Ovary (tissue), 9 donors: Measurements from ENCODE around the gene PIK3R5. TPM values are rescaled to one million over a fixed set of nuclear protein-coding genes. Genes with fewer than 3 reads are reported as not detected.

ENCODE experiments used
- DNase-seq, 5 donors: peaks; one replicate each; pipeline ENCODE4 v3.0.0-alpha.2; 2019 to 2020
- H3K27ac ChIP-seq, 2 donors: fragments of 200-600 bp; one replicate each; pipeline versions ENCODE4 v1.5.1 to v1.8.0; 2019 to 2022
- H3K27me3 ChIP-seq: fragments of 200-600 bp; one replicate; pipeline ENCODE4 v1.8.0; 2022
- H3K36me3 ChIP-seq: fragments of 200-600 bp; sonication (generic); one replicate; pipeline ENCODE4 v1.5.1; 2019
- H3K4me1 ChIP-seq: one replicate; pipeline ENCODE4 v1.8.1; 2013; ENCODE audit warnings: mild to moderate bottlenecking, moderate library complexity; ENCODE audit not compliant: insufficient read depth
- H3K4me3 ChIP-seq: fragments of 200-600 bp; sonication (generic); one replicate; pipeline ENCODE4 v1.5.1; 2017
- H3K9me3 ChIP-seq, 2 donors: fragments of 200-600 bp in 1 of 2; sonication (generic) in 1 of 2; one replicate each; pipeline versions ENCODE4 v1.5.1 to v1.8.1; 2013 to 2019; ENCODE audit warnings: mild to moderate bottlenecking in 1 of 2, moderate library complexity in 1 of 2
- EP300 ChIP-seq: sonication (generic); formaldehyde crosslinking; IDR thresholded peaks from one replicate; pipeline ENCODE4 v1.6.1; 2017; ENCODE audit warnings: antibody characterized with exemption
- POLR2A ChIP-seq: fragments of 450-650 bp; IDR thresholded peaks from one replicate; pipeline ENCODE4 v1.6.1; 2017; ENCODE audit warnings: antibody characterized with exemption, mild to moderate bottlenecking, moderate library complexity
- WGBS, 3 donors: extraction: QIAGEN DNeasy Blood & Tissue Kit in 1 of 3; methylation state at CpG; one replicate each; pipeline versions ENCODE4 v1.1.5 to v1.1.7; 2013 to 2017; 5-methylcytosine and 5-hydroxymethylcytosine counted together
- intact Hi-C, 4 donors: fragments of 100-400 bp; cut with DNase I; formaldehyde crosslinking; loops; one replicate each; pipeline versions ENCODE4 v1.11.0 to v1.15.1; 2022 to 2023
- polyA plus RNA-seq, 2 donors: library from polyadenylated mRNA; stranded (reverse); fragments of 200-250 nt in 1 of 2; fragments of 350-450 nt in 1 of 2; fragmentation: Illumina TruSeq in 1 of 2; extraction: RNeasy Lipid Tissue Mini Kit (QIAGEN cat#74804) in 1 of 2; gene quantifications; one replicate each; pipeline ENCODE4 v1.2.3, GENCODE V29; 2013 to 2014
- total RNA-seq, 7 donors: library from RNA; depleted of rRNA in 2 of 7; stranded (reverse); fragments of >200 nt in 2 of 7; fragmentation: NEBNext Ultra II Directional in 3 of 7; extraction: Animal tissue kit (Norgen Biotek cat#: 25700) in 3 of 7; gene quantifications; one replicate each; pipeline versions ENCODE4 v1.1.0 to v1.2.4, GENCODE V29; 2016 to 2023
- TF ChIP-seq, protein P1 (sequence below), 3 donors: fragments of 450-650 bp in 2 of 3; fragments of 200-600 bp in 1 of 3; IDR thresholded peaks; one replicate each; pipeline versions ENCODE4 v1.5.1 to v1.8.0; 2016 to 2022; ENCODE audit warnings: antibody characterized with exemption in 3 of 3, mild to moderate bottlenecking in 1 of 3
- donor health status: DM: no; HTN: no; CAD: no; lungs with moderate emphysema.
- donor health status: DM: no; HTN: no; CAD: no.
- donor health status: Bipolar disorder and iron deficiency.
- donor health status: DM: yes; HTN: yes; CAD: no.
- donor health status: DM: no; HTN: no; CAD: no.
- donor health status: DM: yes; HTN: yes; CAD: no.

The PIK3R5 gene
- total and polyA plus RNA-seq, 9 donors = 0.86 to 8.9 (median 3.7) TPM

DNA sequence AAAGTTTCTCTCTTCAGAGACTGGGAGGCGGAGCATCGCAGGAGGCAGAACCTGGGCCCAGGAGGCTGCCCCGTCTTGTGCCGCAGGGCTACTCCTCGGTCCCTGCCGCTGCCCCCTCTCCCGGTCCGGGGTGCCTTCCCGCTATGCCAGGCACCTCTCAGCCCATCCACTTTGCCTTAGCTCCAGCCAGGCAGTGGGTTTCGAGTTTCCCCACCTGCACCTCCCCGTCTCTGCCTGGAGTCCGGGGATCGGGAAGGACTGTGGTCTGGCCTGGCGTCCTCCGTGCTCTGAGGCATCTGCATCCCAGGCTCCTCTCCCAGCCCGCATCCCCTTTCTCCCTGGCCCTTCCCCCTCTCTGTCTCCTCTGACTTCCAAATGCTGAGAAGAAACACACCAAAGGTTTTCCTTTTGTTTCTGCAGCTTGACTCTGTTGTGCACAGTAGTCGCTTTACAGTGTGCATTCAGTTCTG lies 71.3 kb downstream of the PIK3R5 start:
- 60 to 64% (median 62%) methylated on average over 17 of the region's 17 CpGs for WGBS, 3 donors
- H3K27me3 ChIP-seq = no peaks in the 10 kb centered on the region
- no peak overlapping the region for H3K4me3 ChIP-seq
- H3K9me3 ChIP-seq = no peaks in the 10 kb centered on the region
- no peaks in the 10 kb centered on the region for H3K4me1 ChIP-seq
- no peak overlapping the region for H3K27ac ChIP-seq
- H3K36me3 ChIP-seq = no peaks in the 10 kb centered on the region
- intact Hi-C loops = no loop called here
- DNase-seq = peak in 1 of 5 donors; percentile 13
- TF ChIP-seq, protein P1, sequence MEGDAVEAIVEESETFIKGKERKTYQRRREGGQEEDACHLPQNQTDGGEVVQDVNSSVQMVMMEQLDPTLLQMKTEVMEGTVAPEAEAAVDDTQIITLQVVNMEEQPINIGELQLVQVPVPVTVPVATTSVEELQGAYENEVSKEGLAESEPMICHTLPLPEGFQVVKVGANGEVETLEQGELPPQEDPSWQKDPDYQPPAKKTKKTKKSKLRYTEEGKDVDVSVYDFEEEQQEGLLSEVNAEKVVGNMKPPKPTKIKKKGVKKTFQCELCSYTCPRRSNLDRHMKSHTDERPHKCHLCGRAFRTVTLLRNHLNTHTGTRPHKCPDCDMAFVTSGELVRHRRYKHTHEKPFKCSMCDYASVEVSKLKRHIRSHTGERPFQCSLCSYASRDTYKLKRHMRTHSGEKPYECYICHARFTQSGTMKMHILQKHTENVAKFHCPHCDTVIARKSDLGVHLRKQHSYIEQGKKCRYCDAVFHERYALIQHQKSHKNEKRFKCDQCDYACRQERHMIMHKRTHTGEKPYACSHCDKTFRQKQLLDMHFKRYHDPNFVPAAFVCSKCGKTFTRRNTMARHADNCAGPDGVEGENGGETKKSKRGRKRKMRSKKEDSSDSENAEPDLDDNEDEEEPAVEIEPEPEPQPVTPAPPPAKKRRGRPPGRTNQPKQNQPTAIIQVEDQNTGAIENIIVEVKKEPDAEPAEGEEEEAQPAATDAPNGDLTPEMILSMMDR (IDR thresholded peaks at IDR 0.05) = no peak
- TF ChIP-seq POLR2A (no peak), EP300 (no peak)

DNA sequence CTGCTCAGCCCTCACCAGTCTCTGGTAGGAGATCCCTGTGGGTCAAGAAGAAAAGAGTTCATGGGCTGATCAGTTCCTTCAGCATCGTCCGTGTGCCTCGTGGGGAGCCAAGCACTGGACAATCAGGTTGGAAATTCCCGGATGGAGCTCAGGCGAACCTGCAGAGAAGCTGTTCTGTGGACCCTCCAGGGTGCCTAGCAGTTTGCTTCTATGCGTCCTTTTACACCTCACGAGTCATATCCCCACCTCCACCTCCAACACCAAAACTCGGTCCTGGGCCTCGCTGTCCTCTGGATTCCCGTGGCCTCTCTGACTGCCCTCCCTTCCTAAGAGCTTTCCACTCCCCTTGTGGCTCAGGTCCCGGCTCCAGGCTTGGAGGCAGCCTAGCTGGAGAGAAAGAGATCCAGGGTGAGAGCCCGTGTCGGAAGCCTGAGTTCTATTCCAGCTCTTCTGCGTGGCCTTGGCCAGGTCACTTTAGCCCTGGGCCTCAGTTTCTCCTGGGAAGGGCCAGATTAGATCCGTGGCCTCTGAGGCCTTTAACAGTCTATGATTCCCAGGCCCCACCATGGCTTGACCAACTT lies 71.8 kb downstream of the PIK3R5 start:
- 82 to 89% (median 86%) methylated on average over 15 of the region's 15 CpGs for WGBS, 3 donors
- no peak for TF ChIP-seq POLR2A
- TF ChIP-seq EP300 = no peak
- Histone ChIP-seq H3K27me3 (no peaks in the 10 kb centered on the region), H3K9me3 (no peaks in the 10 kb centered on the region), H3K4me1 (no peaks in the 10 kb centered on the region), H3K4me3 (no peak overlapping the region), H3K36me3 (no peaks in the 10 kb centered on the region), H3K27ac (no peak overlapping the region)
- intact Hi-C loops = no loop called here
- DNase-seq = peak in 1 of 5 donors; percentile 19

DNA sequence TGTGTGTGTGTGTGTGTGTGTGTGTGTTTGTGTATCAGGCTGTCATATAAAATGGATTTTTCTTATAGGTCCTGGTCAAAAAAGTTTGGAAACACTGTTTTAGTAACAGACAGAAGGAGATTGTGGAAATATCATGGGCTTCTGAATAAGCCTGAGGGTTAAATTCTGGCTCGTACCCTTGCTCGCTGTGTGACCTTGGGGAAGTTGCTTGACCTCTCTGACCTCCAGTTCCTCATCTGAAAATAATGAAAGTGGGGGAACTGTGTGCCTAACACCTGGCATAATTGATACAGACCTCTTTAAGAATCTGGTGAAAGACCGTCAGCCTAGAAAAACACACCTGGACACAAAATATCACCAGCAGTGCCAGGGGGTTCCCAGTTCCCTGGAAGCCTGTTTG lies 72.4 kb downstream of the PIK3R5 start:
- intact Hi-C loops = no loop called here
- Histone ChIP-seq H3K9me3 (no peaks in the 10 kb centered on the region), H3K27me3 (no peaks in the 10 kb centered on the region), H3K4me1 (no peaks in the 10 kb centered on the region), H3K36me3 (no peaks in the 10 kb centered on the region), H3K27ac (no peak overlapping the region), H3K4me3 (no peak overlapping the region)
- no peak for TF ChIP-seq EP300
- TF ChIP-seq POLR2A = no peak
- TF ChIP-seq, protein P1 (IDR thresholded peaks at IDR 0.05) = no peak
- DNase-seq = no peak
- WGBS, 3 donors = 57 to 76% (median 74%) methylated on average over 3 of the region's 3 CpGs

DNA sequence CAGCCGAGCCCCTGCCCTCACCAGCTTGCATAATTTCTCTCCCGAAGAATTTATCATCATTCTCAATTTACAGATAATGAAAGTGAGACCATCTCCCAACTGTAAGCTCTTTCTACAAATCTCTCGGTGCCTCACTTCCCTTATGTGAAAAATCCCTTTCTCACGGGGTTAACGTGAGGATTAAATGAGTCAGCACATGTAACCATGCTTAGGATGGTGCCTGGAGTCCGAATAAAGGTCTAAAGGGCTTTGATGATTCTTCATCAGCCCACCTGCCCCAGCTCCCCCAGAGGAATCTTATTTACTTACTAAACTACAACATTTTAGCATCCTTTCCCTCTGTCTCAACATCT lies 73.2 kb downstream of the PIK3R5 start:
- WGBS, 3 donors = 52 to 57% (median 56%) methylated on average over 6 of the region's 6 CpGs
- Histone ChIP-seq H3K27ac (no peak overlapping the region), H3K9me3 (no peaks in the 10 kb centered on the region), H3K27me3 (no peaks in the 10 kb centered on the region), H3K4me3 (no peak overlapping the region), H3K36me3 (no peaks in the 10 kb centered on the region), H3K4me1 (no peaks in the 10 kb centered on the region)
- no peak for TF ChIP-seq POLR2A
- TF ChIP-seq, protein P1 (IDR thresholded peaks at IDR 0.05) = no peak
- no peak for TF ChIP-seq EP300
- intact Hi-C loops = no loop called here
- no peak for DNase-seq

DNA sequence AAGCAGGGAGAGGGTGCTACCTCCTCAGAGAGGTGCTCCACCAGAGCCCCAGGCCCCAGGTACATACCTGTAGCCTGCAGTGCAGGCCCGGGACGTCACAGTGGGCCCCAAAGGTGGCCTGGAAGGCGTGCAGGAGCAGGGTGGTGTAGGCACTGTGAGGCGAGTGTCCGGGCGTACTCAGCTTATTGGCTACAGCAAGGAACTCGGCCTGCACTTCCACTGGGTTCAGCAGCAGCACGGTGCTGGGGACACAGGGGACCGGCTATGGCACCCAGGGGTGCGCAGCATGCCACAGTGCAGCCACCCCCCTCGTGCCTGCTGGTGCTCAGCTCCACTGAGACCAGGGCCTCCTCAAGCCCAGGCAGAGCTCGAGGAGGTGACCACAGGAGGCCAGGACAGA lies 74.8 kb downstream of the PIK3R5 start:
- 89 to 92% (median 92%) methylated on average over 11 to 12 of the region's 12 CpGs for WGBS, 3 donors
- no peaks in the 10 kb centered on the region for H3K9me3 ChIP-seq
- intact Hi-C loops = no loop called here
- H3K36me3 ChIP-seq = no peaks in the 10 kb centered on the region
- no peak overlapping the region for H3K27ac ChIP-seq
- H3K4me1 ChIP-seq = no peaks in the 10 kb centered on the region
- DNase-seq = no peak
- H3K4me3 ChIP-seq = no peak overlapping the region
- no peak for TF ChIP-seq POLR2A
- TF ChIP-seq EP300 = no peak
- TF ChIP-seq, protein P1 (IDR thresholded peaks at IDR 0.05) = no peak
- no peaks in the 10 kb centered on the region for H3K27me3 ChIP-seq
